Jurkat, Clone E6-1 (cell line): ENCODE results near the gene HES5.
"Not testable (repeated sequence)": the region's sequence is repeated elsewhere in the genome, so short reads cannot be mapped to it uniquely, and the experiment has no call there.

Source experiments
- DNase-seq: peaks from one replicate; pipeline ENCODE4 v3.0.0-alpha.2; 2011; ENCODE audit warnings: low read depth, low spot score
- H3K4me3 ChIP-seq: 2 replicates; pipeline ENCODE4 v1.5.1; 2011; ENCODE audit warnings: mild to moderate bottlenecking, low read length, control low read depth, moderate library complexity

Gene HES5

GRCh38 chr1:2550309-2550861 is 20.3 kb upstream of the HES5 start:
- DNase-seq, H3K4me3 ChIP-seq: not testable (repeated sequence)

GRCh38 chr1:2549367-2550029 is 19.4 kb upstream of the HES5 start:
- not testable (repeated sequence) for H3K4me3 ChIP-seq, DNase-seq

- DNase-seq = peak; percentile 62
- peak overlapping the region; percentile 71 for H3K4me3 ChIP-seq
Measured at GRCh38 chr1:2548068-2548589, 18.1 kb upstream of the HES5 start.

GRCh38 chr1:2547210-2548067 is 17.4 kb upstream of the HES5 start:
- peak overlapping the region; percentile 71 for H3K4me3 ChIP-seq
- no peak for DNase-seq

- peak; percentile 93 for DNase-seq
- H3K4me3 ChIP-seq = peak overlapping the region; percentile 71
Measured at GRCh38 chr1:2546515-2547209, 16.6 kb upstream of the HES5 start.

- peak; percentile 85 for DNase-seq
- peak overlapping the region; percentile 71 for H3K4me3 ChIP-seq
Measured at GRCh38 chr1:2545754-2546514, 15.9 kb upstream of the HES5 start.

- DNase-seq = no peak
Measured at GRCh38 chr1:2544875-2545640, 15.0 kb upstream of the HES5 start.

GRCh38 chr1:2544093-2544874 is 14.2 kb upstream of the HES5 start:
- no peak for DNase-seq
- H3K4me3 ChIP-seq = no peak overlapping the region

More at GRCh38 chr1:2544875-2545640, 15.0 kb upstream of the HES5 start:
- H3K4me3 ChIP-seq = peak overlapping the region; percentile 51; the same call in 1 of the 2 replicates

- no peak for DNase-seq
- no peak overlapping the region for H3K4me3 ChIP-seq
Measured at GRCh38 chr1:2543543-2544092, 13.6 kb upstream of the HES5 start.

GRCh38 chr1:2542246-2542915 is 12.3 kb upstream of the HES5 start:
- H3K4me3 ChIP-seq = no peak overlapping the region
- DNase-seq = no peak

GRCh38 chr1:2541619-2542245 is 11.7 kb upstream of the HES5 start:
- no peak overlapping the region for H3K4me3 ChIP-seq
- no peak for DNase-seq

GRCh38 chr1:2540816-2541492 is 10.9 kb upstream of the HES5 start:
- peak overlapping the region; percentile 32 for H3K4me3 ChIP-seq
- no peak for DNase-seq

GRCh38 chr1:2539312-2539907 is 9.3 kb upstream of the HES5 start:
- H3K4me3 ChIP-seq = no peak overlapping the region
- DNase-seq = no peak

GRCh38 chr1:2538872-2539271 is 8.8 kb upstream of the HES5 start:
- DNase-seq = no peak
- H3K4me3 ChIP-seq = no peak overlapping the region

- no peak for DNase-seq
- no peak overlapping the region for H3K4me3 ChIP-seq
Measured at GRCh38 chr1:2538376-2538775, 8.3 kb upstream of the HES5 start.
